Neuronal stem cell (in vitro differentiated cells): ENCODE measurements around the gene BBS9.

Experiments used
- DNase-seq: peaks from one replicate; pipeline ENCODE4 v3.0.0-alpha.2; 2013; ENCODE audit warnings: low spot score
- H2AFZ ChIP-seq: one replicate; pipeline ENCODE4 v1.6.1; 2013; ENCODE audit warnings: mild to moderate bottlenecking, low read length, inconsistent platforms
- H2AK5ac ChIP-seq: 2 replicates; pipeline ENCODE4 v1.6.1; 2013; ENCODE audit warnings: low read depth, mild to moderate bottlenecking, inconsistent platforms, low read length, moderate library complexity, mixed read lengths
- H2BK120ac ChIP-seq: 2 replicates; pipeline ENCODE4 v1.6.1; 2013; ENCODE audit warnings: low read depth, mild to moderate bottlenecking, inconsistent platforms, low read length, moderate library complexity, mixed read lengths
- H2BK12ac ChIP-seq: one replicate; pipeline ENCODE4 v1.6.1; 2013; ENCODE audit warnings: low read length, inconsistent platforms
- H2BK15ac ChIP-seq: 2 replicates; pipeline ENCODE4 v1.6.1; 2013; ENCODE audit warnings: mild to moderate bottlenecking, low read length, inconsistent platforms, mixed read lengths
- H2BK5ac ChIP-seq: one replicate; pipeline ENCODE4 v1.6.1; 2013; ENCODE audit warnings: inconsistent platforms, mild to moderate bottlenecking, low read length, moderate library complexity
- H3K14ac ChIP-seq: one replicate; pipeline ENCODE4 v1.6.1; 2013; ENCODE audit warnings: low read length, inconsistent platforms
- H3K18ac ChIP-seq: 2 replicates; pipeline ENCODE4 v1.6.1; 2013; ENCODE audit warnings: low read length, inconsistent platforms
- H3K23ac ChIP-seq: 2 replicates; pipeline ENCODE4 v1.6.1; 2013; ENCODE audit warnings: low read depth, mild to moderate bottlenecking, mixed read lengths, low read length, inconsistent platforms; ENCODE audit not compliant: poor library complexity
- H3K27ac ChIP-seq: replicated peaks from 3 replicates; pipeline ENCODE4 v1.5.1; 2013; ENCODE audit warnings: low read length, inconsistent platforms
- H3K27me3 ChIP-seq, 3 experiments: 2 replicates each; pipeline ENCODE4 v1.6.1; 2013; ENCODE audit warnings: low read length in 3 of 3, mild to moderate bottlenecking in 2 of 3, inconsistent platforms in 1 of 3, low read depth in 1 of 3, mixed read lengths in 1 of 3, moderate library complexity in 1 of 3; ENCODE audit not compliant: control insufficient read depth in 3 of 3, insufficient read depth in 3 of 3
- H3K36me3 ChIP-seq, 2 donors: replicated peaks in 1 of 2; 2 replicates each; pipeline ENCODE4 v1.6.1; 2013; ENCODE audit warnings: low read length in 2 of 2; ENCODE audit not compliant: control insufficient read depth in 2 of 2, insufficient read depth in 2 of 2
- H3K4ac ChIP-seq: 2 replicates; pipeline ENCODE4 v1.6.1; 2013; ENCODE audit warnings: inconsistent platforms, mild to moderate bottlenecking, low read length, moderate library complexity
- H3K4me1 ChIP-seq, 2 donors: 1 replicate in 1 of 2; 2 replicates in 1 of 2; pipeline ENCODE4 v1.6.1; 2013; ENCODE audit warnings: low read length in 2 of 2, low read depth in 1 of 2; ENCODE audit not compliant: control insufficient read depth in 2 of 2, insufficient read depth in 1 of 2
- H3K4me2 ChIP-seq: one replicate; pipeline ENCODE4 v1.6.1; 2013; ENCODE audit warnings: mild to moderate bottlenecking, low read length, inconsistent platforms; ENCODE audit not compliant: insufficient read depth, poor library complexity, severe bottlenecking
- H3K4me3 ChIP-seq, 2 donors: 2 replicates each; pipeline ENCODE4 v1.5.1; 2013; ENCODE audit warnings: low read length in 2 of 2, mild to moderate bottlenecking in 2 of 2, inconsistent platforms in 1 of 2, moderate library complexity in 1 of 2
- H3K79me1 ChIP-seq: one replicate; pipeline ENCODE4 v1.6.1; 2013; ENCODE audit warnings: low read depth, mild to moderate bottlenecking, inconsistent platforms, low read length, moderate library complexity
- H3K9ac ChIP-seq: one replicate; pipeline ENCODE4 v1.6.1; 2013; ENCODE audit warnings: mild to moderate bottlenecking, low read depth, low read length, inconsistent platforms; ENCODE audit not compliant: poor library complexity
- H3K9me3 ChIP-seq, 2 donors: replicated peaks in 1 of 2; 2 replicates each; pipeline versions ENCODE3 to v1.6.1; 2013; ENCODE audit warnings: low read length in 2 of 2, mild to moderate bottlenecking in 2 of 2, inconsistent platforms in 1 of 2, low read depth in 1 of 2, mixed read lengths in 1 of 2, moderate library complexity in 1 of 2; ENCODE audit not compliant: control insufficient read depth in 2 of 2, insufficient read depth in 1 of 2
- H4K8ac ChIP-seq: one replicate; pipeline ENCODE4 v1.6.1; 2013; ENCODE audit warnings: low read depth, mild to moderate bottlenecking, inconsistent platforms, low read length, moderate library complexity
- H4K91ac ChIP-seq: one replicate; pipeline ENCODE4 v1.6.1; 2013; ENCODE audit warnings: low read length, low read depth, mild to moderate bottlenecking, inconsistent platforms; ENCODE audit not compliant: poor library complexity
- WGBS, 2 donors: extraction: QIAGEN DNeasy Blood & Tissue Kit; methylation state at CpG; one replicate each; pipeline ENCODE4 v1.1.7; 2013; ENCODE audit warnings: missing lambda C conversion rate in 2 of 2, mixed read lengths in 1 of 2; ENCODE audit not compliant: insufficient read length in 2 of 2, insufficient replicate concordance in 1 of 2; ENCODE audit errors: extremely low coverage in 2 of 2; 5-methylcytosine and 5-hydroxymethylcytosine counted together

BBS9 gene

DNA sequence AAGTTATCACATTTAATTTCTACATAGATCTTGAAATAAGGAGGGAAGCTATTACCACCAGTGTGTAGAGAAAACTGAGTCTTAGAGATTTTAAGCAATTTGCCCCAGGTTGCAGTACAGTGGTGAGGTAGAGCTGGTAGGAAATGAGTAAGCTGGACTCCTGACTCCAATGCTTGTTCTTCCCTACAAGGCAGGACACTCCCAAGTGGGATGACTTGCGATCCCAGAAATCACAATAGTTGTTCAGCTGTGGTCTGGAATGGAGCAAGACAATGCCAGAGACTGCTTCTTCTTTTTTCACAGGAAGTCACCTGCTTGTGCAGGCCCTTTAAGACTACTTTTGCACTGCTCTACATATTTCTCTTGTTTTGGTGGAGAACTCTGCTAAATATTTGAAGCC is 448.8 kb downstream of the BBS9 start:
- no peak overlapping the region for H3K23ac ChIP-seq
- no peak overlapping the region for H4K8ac ChIP-seq
- no peaks in the 10 kb centered on the region for H3K9me3 ChIP-seq
- H2BK12ac ChIP-seq = no peak overlapping the region
- no peak overlapping the region for H3K4ac ChIP-seq
- H3K4me2 ChIP-seq = no peak overlapping the region
- H3K4me1 ChIP-seq = no peaks in the 10 kb centered on the region
- no peak overlapping the region for H4K91ac ChIP-seq
- H2AK5ac ChIP-seq = no peak overlapping the region
- H3K79me1 ChIP-seq = no peaks in the 10 kb centered on the region
- no CpG with 5 or more reads among the region's 1 CpG for WGBS, 2 donors
- H2BK120ac ChIP-seq = no peak overlapping the region
- H3K36me3 ChIP-seq = peaks cover 0 to 2% of the 10 kb centered on the region in 2 donors
- H2BK15ac ChIP-seq = no peak overlapping the region
- no peak overlapping the region for H3K9ac ChIP-seq
- no peak overlapping the region for H2AFZ ChIP-seq
- no peaks in the 10 kb centered on the region for H3K27me3 ChIP-seq
- no peak overlapping the region for H2BK5ac ChIP-seq
- DNase-seq = no peak
- H3K27ac ChIP-seq = no peak overlapping the region
- H3K18ac ChIP-seq = no peak overlapping the region
- H3K4me3 ChIP-seq = peak overlapping the region in 1 of 2 donors; percentile 55
- no peak overlapping the region for H3K14ac ChIP-seq

DNA sequence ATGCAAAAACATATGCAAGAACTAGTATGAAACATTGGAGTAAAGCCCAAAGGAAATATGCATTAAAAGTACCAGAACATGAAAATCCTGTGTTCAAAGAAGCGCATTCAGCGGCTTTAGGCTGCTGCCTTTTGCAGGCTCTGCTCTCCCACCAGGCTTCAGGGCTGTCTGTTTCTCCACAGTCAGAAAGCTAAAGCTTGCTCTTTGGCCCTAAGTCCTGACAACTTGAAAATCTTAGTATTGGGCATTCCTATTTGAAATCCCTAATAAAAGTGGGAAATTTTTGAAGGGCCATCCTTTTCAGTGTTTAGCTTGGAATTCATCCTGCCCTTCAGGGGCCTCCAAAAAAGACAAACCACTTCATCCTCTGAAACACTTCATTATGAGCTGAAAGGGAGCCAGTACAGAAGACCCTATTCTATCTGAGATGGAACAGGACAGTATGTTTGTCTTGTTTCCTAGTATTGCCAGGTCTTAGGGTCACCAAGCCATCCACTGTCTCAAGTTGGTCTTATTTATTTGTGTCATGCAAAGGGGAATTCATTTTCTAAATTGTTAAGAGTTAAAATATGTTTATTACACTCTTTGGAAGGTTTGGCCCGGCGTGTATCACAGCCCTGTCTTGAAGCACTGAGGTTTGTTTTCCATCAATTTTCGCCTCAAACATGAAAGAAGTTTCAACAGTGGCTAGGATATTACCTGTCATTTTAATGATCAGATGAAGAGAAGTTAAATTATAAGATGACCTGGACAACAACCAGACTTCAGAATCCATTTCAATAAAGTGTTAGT is 449.7 kb downstream of the BBS9 start:
- Histone ChIP-seq H3K14ac (no peak overlapping the region), H3K23ac (no peak overlapping the region), H3K4ac (no peak overlapping the region), H3K18ac (no peak overlapping the region), H3K4me3 (no peak overlapping the region), H3K36me3 (peaks cover 0 to 2% of the 10 kb centered on the region in 2 donors), H2BK12ac (no peak overlapping the region), H3K4me1 (no peaks in the 10 kb centered on the region), H4K91ac (no peak overlapping the region), H3K27ac (no peak overlapping the region), H4K8ac (no peak overlapping the region), H2BK15ac (no peak overlapping the region), H3K4me2 (no peak overlapping the region), H3K9ac (no peak overlapping the region), H3K27me3 (no peaks in the 10 kb centered on the region), H2AK5ac (no peak overlapping the region), H2BK5ac (no peak overlapping the region), H3K79me1 (no peaks in the 10 kb centered on the region), H3K9me3 (no peaks in the 10 kb centered on the region), H2AFZ (no peak overlapping the region), H2BK120ac (no peak overlapping the region)
- WGBS, 2 donors = no CpG with 5 or more reads among the region's 5 CpGs
- no peak for DNase-seq

DNA sequence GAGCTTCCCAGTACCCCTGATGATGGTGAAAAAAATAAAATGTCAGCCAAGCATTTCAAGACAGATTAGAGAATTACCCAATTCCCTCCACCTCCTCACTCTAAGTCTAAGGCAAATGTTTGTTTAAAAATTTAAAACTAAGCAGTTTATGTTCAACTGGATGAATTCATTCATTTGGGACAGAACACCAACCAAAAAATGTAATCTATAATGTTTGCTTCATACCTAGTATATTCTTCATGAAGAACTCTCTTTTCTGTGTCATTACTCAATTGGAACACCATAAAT is 450.3 kb downstream of the BBS9 start:
- H3K9ac ChIP-seq = no peak overlapping the region
- no peaks in the 10 kb centered on the region for H3K27me3 ChIP-seq
- H3K9me3 ChIP-seq = no peaks in the 10 kb centered on the region
- no peak overlapping the region for H3K27ac ChIP-seq
- no peaks in the 10 kb centered on the region for H3K79me1 ChIP-seq
- no peak overlapping the region for H3K4me3 ChIP-seq
- no peak overlapping the region for H2AFZ ChIP-seq
- no peaks in the 10 kb centered on the region for H3K36me3 ChIP-seq
- no peak overlapping the region for H4K8ac ChIP-seq
- H3K4me1 ChIP-seq = no peaks in the 10 kb centered on the region
- H2BK12ac ChIP-seq = no peak overlapping the region
- no peak overlapping the region for H2BK120ac ChIP-seq
- no peak overlapping the region for H3K23ac ChIP-seq
- no peak overlapping the region for H3K4me2 ChIP-seq
- no peak for DNase-seq
- H3K18ac ChIP-seq = no peak overlapping the region
- no peak overlapping the region for H2BK15ac ChIP-seq
- H4K91ac ChIP-seq = no peak overlapping the region
- no peak overlapping the region for H3K14ac ChIP-seq
- H2AK5ac ChIP-seq = no peak overlapping the region
- H2BK5ac ChIP-seq = no peak overlapping the region
- H3K4ac ChIP-seq = no peak overlapping the region

GRCh38 chr7:33581236-33581635 is 451.9 kb downstream of the BBS9 start:
- no peak overlapping the region for H2BK120ac ChIP-seq
- H3K4me3 ChIP-seq = no peak overlapping the region
- DNase-seq = no peak
- H3K27me3 ChIP-seq = no peaks in the 10 kb centered on the region
- no peak overlapping the region for H3K14ac ChIP-seq
- no peak overlapping the region for H2AK5ac ChIP-seq
- H3K27ac ChIP-seq = no peak overlapping the region
- no peaks in the 10 kb centered on the region for H3K79me1 ChIP-seq
- no peak overlapping the region for H3K4me2 ChIP-seq
- no peak overlapping the region for H3K4ac ChIP-seq
- no peaks in the 10 kb centered on the region for H3K9me3 ChIP-seq
- H3K4me1 ChIP-seq = no peaks in the 10 kb centered on the region
- H2AFZ ChIP-seq = no peak overlapping the region
- WGBS, 2 donors = no CpG with 5 or more reads among the region's 3 CpGs
- H3K18ac ChIP-seq = no peak overlapping the region
- H3K9ac ChIP-seq = no peak overlapping the region
- no peaks in the 10 kb centered on the region for H3K36me3 ChIP-seq
- no peak overlapping the region for H2BK12ac ChIP-seq
- no peak overlapping the region for H2BK15ac ChIP-seq
- no peak overlapping the region for H3K23ac ChIP-seq
- no peak overlapping the region for H4K8ac ChIP-seq
- no peak overlapping the region for H4K91ac ChIP-seq
- no peak overlapping the region for H2BK5ac ChIP-seq
